LNCaP clone FGC (cell line): ENCODE results near the gene NPFF.

Source experiments
- DNase-seq: peaks from one replicate; pipeline ENCODE4 v3.0.0-alpha.2; 2011; ENCODE audit warnings: low read depth
- H3K4me3 ChIP-seq: 2 replicates; pipeline ENCODE4 v1.5.1; 2011; ENCODE audit warnings: mild to moderate bottlenecking, low read depth, low read length, control low read depth
- CTCF ChIP-seq: IDR thresholded peaks from 2 replicates; pipeline ENCODE4 v1.5.1; 2012; ENCODE audit warnings: mild to moderate bottlenecking; ENCODE audit not compliant: control insufficient read depth, insufficient read depth; ENCODE audit errors: extremely low read depth

The NPFF gene

GRCh38 chr12:53463802-53464560, 43.3 kb downstream of the NPFF start:
- no peak for DNase-seq
- TF ChIP-seq CTCF, result no peak
- no peak overlapping the region for H3K4me3 ChIP-seq

GRCh38 chr12:53462935-53463334, 44.3 kb downstream of the NPFF start:
- no peak overlapping the region for H3K4me3 ChIP-seq
- no peak for DNase-seq
- no peak for TF ChIP-seq CTCF

- TF ChIP-seq CTCF, result no peak
- no peak overlapping the region for H3K4me3 ChIP-seq
- DNase-seq, result no peak
These were observed 45.7 kb downstream of the NPFF start for GRCh38 chr12:53461591-53461990.

GRCh38 chr12:53461059-53461458, 46.2 kb downstream of the NPFF start:
- DNase-seq, result no peak
- TF ChIP-seq CTCF, result no peak
- no peak overlapping the region for H3K4me3 ChIP-seq

- TF ChIP-seq CTCF, result no peak
- DNase-seq, result no peak
- H3K4me3 ChIP-seq, result no peak overlapping the region
These were observed 48.2 kb downstream of the NPFF start for GRCh38 chr12:53459097-53459496.
